ENCODE measurements around the gene TUSC7.

GRCh38 chr3:116663161-116664110, 46.1 kb upstream of the TUSC7 start:
- TF ChIP-seq CTCF (IDR thresholded peaks at IDR 0.05) (no peak), EP300 (IDR thresholded peaks at IDR 0.05) (no peak), POLR2A (IDR thresholded peaks at IDR 0.05) (no peak)
